Testis (tissue), 2 donors: ENCODE results near the gene EXOC4.

Source experiments
- POLR2A ChIP-seq: fragments of 450-650 bp; IDR thresholded peaks from one replicate; pipeline ENCODE4 v1.6.1; 2017; ENCODE audit warnings: antibody characterized with exemption, mild to moderate bottlenecking, moderate library complexity
- TF ChIP-seq, protein P1 (sequence below), 3 experiments: fragments of 450-650 bp in 2 of 3; fragments of 200-600 bp in 1 of 3; sonication (generic) in 1 of 3; IDR thresholded peaks; one replicate each; pipeline ENCODE4 v1.5.1; 2016 to 2019; ENCODE audit warnings: antibody characterized with exemption in 3 of 3, mild to moderate bottlenecking in 2 of 3, moderate library complexity in 1 of 3

DNA sequence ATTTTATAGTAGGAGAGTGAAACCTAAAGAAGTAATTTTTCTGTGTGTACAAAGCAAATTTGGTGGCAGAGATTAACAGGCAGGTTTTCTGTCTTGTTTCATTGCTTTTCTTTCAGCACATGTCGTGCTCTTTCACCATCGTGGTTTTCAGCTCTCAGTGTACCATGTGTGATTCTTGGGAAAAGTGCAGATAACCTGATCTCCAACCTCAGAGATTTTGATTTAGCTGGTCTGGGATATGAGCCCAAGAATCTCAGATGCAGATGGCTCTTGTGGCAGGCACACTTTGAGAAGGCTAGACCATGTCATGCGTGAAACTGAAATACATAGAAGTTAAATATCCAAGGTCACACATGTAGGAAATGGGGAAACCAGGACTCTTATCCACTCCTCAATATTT is 317.4 kb downstream of the EXOC4 start:
- TF ChIP-seq, protein P1, sequence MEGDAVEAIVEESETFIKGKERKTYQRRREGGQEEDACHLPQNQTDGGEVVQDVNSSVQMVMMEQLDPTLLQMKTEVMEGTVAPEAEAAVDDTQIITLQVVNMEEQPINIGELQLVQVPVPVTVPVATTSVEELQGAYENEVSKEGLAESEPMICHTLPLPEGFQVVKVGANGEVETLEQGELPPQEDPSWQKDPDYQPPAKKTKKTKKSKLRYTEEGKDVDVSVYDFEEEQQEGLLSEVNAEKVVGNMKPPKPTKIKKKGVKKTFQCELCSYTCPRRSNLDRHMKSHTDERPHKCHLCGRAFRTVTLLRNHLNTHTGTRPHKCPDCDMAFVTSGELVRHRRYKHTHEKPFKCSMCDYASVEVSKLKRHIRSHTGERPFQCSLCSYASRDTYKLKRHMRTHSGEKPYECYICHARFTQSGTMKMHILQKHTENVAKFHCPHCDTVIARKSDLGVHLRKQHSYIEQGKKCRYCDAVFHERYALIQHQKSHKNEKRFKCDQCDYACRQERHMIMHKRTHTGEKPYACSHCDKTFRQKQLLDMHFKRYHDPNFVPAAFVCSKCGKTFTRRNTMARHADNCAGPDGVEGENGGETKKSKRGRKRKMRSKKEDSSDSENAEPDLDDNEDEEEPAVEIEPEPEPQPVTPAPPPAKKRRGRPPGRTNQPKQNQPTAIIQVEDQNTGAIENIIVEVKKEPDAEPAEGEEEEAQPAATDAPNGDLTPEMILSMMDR (IDR thresholded peaks at IDR 0.05), result no peak
- no peak for TF ChIP-seq POLR2A
